Left hindlimb (tissue), 1 donor: ENCODE results near the gene WBP11.

ENCODE experiments used
- DNase-seq: peaks from one replicate; pipeline ENCODE4 v3.0.0-alpha.2; 2018

The WBP11 gene

DNA sequence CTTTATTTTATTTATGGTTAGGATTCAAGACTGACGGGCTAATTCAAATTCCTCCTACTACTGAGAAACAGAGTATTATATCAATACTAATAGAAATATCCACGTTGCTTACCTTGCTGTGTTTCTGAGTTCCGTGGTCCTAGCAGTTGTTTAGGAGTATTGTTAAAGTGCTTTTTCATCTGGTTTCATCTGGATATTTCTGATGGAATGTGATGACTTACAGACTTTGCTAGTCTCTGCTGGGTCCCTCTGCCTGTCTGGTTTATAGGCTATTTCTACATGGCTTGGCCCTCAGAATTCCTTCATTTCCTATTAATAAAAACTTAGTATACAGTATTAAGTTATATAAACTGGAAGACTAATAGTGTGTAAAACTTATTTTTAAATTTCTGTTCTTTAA, 10.7 kb upstream of the WBP11 start, which contains the start of gene SMCO3:
SMCO3 (minus strand) TSS at position 169 of the 400 bp plus-strand sequence. CDS start 7,502 bp downstream, outside the sequence.
- DNase-seq, result no peak

DNA sequence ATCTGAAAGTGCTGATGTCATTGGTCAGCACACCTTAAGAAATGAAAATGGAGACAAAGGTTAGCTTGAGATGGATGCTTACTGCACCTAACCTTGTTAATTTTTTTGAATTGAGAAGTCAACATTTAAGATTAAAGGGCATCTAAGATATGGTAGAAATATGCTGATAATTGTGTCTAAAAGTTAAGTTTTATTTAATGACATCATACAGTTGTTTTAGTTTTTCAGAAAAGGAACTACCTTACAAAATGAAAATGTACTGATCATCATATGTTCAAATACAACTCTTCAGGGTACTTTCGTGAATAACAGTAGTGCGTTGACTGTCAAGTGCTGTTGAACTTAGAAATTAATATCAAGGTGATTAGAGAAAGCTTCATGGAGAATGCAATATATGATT, 8.2 kb upstream of the WBP11 start:
- DNase-seq, result no peak

DNA sequence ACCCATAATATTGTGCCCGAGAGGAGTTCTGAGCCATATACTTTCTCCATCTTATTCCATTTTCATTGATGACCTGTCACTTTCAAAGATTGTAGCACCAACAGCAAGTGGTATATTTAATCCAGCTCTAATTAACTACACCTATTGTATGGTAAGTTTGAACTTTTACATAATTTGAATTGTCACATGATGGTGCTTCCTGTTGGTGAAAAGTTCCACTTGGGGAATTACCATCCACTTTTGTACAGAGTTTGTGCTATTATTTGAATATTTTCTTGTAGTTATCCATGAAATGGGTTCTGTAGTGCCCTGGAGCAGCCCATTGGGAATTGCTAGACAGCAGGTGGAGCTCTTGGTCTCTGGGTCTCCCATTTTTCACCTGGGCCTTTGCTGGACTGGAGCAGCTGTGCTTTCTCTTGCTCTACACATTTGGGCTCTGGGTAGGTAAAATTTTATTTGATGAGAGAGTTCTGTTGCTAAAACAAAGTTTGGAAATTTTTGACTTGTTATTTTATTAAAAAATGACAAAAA, 7.7 kb upstream of the WBP11 start:
- no peak for DNase-seq

DNA sequence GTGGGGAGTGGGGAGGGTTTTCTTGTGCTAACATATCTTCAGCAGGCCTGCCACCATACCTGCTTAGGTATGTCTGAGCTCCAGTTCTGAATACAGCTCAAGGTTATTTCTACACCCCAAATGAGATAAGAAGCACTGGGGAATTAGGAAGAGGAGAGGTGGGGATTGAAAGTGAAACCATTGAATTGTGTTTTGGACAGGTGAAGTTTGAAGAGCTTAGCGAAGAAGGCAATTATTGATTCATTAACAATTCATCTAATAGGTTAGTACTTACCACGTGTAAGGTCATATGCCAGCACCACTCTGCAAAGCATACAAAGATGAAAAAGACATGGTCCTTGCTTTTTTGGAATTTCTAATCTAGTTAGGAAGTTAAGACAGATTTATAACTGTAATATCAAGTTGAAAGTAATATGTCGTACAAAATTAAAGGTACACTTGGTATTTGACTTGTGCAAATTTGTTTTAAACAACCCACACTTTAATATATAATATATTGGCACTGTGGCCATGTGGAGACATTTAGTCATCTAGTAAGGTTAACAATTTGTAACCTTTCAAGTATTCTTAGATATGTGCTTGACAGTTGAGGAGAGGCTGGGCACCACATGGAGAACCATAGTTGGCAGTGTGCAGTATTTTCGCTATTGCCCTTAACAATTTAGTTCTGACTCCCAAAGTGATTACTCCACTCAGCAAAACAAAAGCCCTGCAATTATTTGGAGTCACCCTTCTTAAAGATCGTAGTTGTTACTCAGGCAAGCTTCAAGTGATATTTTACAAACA, 7.1 kb upstream of the WBP11 start:
- no peak for DNase-seq

DNA sequence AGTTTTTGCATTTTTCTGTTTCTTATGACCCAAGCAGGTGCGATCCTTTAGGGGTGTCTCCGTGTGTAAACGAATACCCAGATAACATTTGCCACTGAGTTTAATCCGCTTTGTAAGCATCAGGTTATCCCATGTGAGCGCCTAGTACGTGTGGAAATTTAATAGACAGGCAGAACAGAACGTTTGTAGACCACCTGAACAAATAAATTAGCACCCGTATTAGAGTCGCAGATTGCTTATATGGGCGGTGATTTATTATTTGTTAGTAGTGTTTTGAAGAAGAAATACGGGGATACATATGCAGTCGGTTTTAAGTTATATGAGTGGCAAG, 517 bp upstream of the WBP11 start:
- DNase-seq, result no peak

DNA sequence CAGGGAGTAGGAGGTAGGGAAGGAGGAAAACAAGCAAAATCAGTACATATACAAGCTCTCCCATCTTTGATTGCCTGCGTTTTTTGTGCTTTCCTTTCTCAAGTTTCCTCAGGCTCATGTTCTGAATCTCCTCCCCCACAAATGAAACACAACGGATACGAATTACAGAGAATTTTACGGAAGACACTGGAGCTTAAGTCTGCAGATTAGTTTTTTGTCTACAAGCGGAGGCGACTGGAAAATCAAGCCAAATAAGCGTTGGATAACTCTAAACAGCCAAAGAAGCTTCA, 612 bp downstream of the WBP11 start:
- no peak for DNase-seq

DNA sequence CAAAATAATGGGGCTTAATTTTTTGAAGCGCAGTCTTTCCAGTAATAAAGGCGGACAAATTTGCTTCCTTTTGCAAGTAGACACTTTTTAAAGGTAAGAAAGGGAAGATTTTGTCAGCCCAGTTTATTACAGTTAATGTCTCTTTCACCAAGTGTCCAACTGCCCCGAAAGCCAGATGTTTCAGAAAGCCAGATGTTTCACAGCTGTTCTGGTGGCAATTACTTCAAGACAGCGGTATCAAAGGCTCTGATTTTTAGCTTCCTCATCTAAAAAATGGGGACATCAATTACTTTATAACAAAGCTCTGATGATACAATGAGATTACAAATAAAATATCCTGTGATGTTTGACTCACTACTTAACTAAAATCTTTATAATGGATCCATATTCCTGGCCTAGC, 1.0 kb downstream of the WBP11 start:
- DNase-seq, result no peak

DNA sequence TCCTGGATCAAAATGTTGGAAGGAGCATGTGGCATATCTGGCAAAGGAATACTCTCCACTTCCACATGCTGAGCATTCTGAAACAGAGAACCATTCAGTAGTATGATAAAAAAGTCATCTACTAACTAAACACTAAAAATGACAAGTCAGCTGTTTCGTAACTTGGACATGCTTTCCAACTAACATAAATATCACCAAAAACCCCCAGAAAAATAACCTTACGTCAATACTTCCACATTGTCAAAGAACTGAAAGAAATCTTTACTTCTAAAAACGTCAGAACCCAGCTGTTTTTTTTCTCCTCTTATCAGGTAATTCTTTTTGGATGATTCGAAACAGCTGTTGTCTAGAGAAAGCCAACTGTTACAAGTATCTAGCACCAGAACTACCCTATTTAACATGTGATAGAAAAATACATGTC, 8.2 kb downstream of the WBP11 start:
- no peak for DNase-seq

DNA sequence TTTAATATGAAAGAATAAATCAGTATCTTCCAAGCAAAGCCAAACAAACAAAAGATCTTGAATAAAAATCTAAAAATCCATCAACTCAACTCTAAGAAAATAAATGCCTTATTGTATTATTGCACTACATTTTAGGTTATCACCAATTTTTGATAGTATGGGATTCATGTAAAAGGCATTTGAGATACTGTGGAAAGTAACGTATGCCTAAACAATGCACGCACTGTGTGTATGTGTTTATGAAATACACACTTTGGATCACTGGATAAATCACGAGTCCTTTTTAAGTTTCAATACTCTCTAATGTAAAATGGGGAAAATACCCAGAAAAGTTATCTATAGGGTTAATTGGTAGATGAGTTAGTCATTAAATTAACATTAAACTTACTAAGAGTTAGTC, 17.7 kb downstream of the WBP11 start:
- DNase-seq, result no peak

DNA sequence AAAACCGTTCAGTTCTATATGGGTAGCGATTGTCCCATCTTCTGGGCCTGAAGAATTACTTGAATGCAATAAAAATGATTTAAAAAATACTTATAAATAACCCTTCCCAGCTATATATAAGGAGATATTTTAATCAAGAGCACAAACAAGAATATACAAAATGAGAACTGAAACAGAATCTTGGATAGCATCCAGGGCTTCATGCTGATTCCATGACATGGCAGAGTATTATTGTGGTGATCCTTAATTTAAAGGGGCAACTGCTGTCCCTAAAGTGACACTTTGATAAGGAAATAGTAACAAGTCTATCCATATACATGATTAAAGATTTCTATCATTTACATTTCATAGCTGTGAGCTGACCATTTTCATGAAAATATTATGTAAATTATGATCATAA, 18.8 kb downstream of the WBP11 start:
- DNase-seq, result no peak

DNA sequence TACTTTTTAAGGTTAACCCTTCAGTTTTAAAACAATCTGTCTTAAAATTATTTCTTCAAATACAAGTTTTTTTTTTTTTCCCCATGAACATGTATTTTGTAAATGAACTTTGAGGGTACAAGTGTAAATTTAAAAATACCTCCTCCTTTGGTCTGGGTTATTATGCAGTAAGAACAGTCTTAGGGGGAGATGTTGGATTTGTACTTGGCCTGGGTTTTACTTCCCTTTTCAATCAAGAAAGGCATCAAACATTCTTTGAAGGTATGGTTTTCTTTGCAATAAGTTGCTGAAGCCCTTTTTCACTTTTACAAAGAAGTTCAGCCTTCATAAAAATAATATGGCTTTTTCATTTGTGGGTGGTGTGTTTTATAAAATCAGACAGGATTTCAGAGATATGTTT, 20.5 kb downstream of the WBP11 start:
- no peak for DNase-seq

DNA sequence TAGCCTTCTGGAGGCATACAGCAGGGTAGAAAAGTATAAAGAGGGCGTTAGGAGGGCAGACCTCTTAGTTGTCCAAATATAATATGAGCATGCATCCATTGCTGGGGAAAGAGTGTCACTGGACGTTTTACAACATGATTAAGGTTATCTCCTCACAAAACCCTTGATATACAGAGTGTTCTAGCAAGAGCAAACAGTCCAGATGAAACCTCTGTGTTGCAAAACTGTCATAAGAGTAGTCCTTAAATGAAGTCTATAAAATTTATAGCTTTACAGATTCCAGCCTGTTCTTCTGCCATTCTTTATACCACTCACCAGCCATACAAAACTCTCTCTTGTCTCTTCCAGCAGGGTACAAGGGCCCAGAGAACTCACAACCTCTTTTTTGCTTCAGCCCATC, 21.7 kb downstream of the WBP11 start:
- DNase-seq, result no peak

DNA sequence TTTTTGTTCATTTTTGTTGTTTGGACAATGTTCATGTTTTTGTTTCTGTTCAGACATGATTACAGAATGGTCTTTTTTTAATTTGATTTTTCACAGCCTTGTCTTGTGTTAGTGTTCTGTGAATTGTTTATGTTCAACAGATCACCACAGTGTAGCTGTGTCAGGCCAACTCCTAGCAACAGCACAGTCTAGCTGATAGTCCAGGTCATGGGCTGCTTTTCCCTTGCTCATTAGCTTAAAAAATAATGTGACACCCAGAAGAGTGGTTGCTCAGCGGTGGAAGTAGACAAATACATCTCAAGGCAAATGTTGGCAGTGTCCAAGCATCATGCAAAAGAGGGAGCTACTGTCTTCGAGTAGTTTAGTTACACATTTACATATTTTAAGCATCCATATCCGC, 22.4 kb downstream of the WBP11 start:
- DNase-seq, result no peak

DNA sequence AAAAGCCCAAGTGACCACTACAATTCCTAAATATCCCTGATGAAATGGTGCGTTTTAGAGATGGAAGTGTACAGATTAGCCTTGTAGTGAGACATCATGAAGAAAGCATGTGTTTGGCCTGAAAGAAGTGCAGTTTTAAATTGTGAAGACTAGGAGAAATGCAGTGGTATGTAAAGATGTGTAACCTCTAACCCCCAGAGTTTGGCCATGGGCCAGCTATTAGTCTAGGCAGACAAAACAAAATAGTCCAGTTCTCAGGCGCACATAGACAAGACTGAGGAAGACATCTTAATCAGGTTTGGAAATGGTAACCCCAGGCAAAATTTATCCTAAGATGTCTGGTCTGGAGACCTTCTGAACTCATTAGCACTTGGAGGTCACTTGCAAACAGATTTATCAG, 23.4 kb downstream of the WBP11 start:
- no peak for DNase-seq

DNA sequence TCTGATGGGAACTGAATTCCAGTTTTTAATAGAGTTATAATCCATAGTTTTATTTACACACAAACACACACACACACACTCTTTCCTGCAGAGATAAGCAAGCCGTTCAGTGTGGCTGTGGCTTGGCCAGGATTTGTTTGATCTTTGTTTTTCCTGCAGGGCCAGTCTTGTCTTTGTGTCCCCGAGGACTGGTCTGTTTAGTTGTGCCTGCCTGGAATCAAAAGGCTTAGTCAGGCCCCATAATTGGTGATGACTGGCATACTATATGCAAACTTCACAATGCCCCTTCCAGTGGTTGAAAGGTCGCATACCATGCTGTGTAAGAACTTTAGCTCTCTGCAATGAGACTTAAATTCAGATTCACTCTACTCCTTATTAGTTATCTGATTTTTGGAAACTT, 26.0 kb downstream of the WBP11 start:
- DNase-seq, result no peak

DNA sequence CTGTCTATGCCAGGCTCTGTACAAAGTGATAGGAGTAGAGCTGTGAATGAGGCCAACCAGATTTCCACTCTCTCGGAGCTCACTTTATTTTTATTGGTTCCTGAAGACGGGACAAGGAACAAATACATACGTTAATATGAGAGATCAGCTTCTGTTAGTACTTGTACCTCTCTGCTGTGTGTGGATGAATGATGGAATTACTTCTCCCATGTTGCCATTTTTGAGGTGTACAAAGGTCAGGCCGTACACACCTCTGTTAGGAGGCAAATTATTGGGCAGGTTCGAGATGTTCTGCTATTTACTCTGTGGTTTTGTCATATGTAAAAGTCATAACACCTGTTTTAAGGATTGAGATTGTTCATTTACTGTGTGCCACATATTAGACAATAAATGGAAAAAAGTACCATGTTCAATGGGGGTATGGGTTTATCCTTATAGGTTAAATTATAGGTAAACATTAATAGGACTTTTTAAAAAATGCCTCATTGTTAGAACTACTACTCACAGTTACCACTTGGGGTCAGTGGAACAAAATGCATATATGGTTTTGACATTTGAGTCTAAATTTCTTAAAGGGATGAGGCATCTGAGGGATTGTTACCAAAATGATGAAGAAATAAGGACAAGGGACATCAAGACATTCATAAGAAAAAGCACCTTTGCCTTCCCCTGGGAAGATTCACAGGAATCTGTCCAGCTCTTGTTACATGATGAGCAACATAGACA, 26.9 kb downstream of the WBP11 start:
- DNase-seq, result no peak

DNA sequence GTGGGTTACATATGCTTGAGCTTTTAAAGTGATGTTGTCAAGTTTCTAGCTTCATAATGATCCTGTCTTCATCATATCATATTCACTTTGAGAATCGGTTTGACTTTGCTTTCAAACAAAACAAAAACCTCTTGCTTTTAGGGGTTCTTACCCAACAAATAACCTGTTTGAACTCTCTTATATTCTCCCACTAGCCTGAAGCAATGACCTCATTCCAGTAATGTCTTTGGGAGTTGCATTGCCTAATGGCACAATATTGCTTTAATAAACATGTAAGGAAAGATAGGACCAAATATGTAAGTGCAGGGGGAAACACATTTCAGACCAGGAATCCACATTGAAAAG, 27.7 kb downstream of the WBP11 start:
- DNase-seq, result no peak

DNA sequence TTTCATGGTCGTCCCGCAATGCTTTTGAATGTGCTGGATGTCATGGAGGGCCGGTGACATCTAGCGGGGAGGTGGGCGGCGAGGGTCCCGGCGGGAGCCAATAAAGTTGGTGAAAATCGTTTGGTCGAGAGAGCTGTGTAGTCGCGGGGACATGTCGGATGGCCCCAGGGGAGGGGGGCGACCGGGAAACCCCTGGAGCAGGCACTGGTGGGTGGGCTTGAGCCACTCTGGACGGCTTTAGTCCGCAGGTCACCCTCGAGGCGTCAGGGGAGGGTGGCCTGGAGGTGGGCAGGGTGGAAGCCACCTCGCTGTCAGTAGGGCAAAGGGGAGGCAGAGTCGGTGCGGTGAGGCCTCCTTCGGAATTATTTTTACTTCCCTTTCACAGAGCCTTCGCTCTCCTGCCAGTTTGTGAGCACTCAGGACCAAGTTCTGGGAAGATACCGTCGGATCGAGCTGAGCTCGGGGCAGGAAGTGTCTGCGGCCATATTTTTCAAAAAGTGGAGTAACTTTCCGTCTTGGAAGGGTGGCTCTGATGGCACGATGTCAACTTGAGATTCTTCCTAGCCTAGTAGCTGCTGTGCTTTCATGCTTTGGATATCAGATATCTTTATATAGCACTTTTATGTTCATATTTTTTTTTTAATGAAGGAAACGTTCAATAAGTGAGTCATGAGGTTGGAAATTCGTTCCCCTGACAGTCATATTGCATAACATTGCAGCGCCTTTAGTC, 28.2 kb downstream of the WBP11 start:
- peak; percentile 69 for DNase-seq

DNA sequence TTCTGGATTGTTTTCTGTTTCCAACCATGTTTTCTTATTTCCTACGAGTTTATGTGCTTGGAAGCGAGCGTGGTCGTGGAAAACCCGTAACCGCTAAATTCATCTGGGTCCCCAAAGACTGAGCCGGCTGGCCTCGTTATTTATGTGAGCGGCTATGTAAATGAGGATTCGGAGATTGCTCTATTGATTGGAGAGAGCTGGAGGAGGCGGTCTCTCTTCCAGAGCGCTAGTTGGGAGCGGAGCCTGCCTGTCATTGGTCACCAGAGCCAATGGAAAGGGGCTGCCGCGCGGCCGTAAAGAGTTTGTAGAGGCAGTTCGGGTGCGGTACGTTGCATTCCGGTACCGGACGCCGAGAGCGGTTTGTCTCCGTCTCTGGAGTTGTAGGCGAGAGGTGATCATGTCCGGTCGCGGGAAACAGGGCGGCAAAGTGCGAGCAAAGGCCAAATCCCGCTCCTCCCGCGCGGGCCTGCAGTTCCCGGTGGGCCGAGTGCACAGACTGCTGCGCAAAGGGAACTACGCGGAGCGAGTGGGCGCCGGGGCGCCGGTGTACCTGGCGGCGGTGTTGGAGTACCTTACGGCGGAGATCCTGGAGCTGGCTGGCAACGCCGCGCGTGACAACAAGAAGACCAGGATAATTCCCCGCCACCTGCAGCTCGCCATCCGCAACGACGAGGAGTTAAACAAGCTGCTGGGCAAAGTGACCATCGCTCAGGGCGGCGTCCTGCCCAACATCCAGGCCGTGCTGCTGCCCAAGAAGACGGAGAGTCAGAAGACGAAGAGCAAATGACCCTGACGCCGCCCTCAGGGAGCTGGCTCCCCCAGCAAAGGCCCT, 29.0 kb downstream of the WBP11 start:
- peak; percentile 96 for DNase-seq

DNA sequence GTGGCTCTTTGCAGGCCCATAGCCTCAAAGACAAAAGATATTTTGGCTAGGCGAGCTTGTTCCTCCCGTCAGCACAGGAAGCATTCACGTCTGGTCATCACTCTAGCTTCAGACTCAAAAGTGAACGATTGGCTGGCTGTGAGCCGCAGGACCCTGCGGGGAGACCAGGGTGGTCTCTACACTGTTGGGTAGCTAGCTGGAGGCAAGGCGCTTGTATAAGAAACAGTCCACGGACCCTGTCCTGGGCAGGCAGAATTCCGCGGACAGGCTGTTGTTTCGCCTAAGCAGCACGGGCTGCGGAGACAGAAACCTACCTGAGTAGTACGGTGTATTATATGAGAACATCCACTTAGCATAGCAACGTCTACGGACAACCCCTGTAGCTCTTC, 29.6 kb downstream of the WBP11 start:
- DNase-seq, result peak; percentile 66

DNA sequence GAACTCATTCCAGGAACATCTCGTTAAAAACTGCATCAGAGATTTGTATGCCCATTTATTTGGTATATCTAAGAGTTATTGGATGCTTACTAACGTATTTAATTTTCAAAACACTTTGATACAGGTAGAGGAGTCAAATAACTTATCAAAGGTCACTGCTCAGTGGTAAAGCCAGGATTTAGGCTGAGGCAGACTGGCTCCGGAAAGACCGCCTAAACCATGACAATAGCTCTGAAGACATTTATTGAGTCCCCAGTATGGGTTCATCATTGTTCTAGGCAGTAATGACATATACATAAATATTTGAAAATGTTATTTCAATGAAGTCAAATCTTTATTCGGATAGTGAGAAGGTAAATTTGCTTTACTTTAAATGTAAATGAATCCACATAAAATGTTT, 30.3 kb downstream of the WBP11 start:
- no peak for DNase-seq

DNA sequence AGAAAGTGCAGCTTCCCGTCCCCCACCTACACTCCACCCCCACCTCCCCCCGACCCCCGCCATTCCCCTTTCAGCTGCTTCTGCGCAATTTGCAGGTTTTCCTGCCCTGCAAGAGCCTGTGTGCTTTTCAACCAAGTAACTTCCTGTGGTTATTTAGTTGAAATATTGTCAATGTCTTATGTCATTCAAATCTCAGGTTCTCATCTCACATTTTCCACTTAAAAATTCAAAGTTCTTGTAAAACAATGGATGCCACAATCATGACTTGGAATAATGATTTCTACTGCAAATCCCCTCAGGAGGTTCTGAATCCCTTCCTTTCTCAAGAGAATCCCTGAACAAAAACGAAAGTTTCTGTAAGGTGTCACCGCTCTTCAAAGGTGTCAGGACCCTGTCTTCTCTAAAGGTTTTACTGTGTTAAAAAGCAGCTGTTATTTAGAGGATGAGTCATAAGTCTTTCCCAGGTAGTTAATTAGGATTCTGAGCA, 31.6 kb downstream of the WBP11 start:
- no peak for DNase-seq
